Right atrium auricular region (tissue), 2 donors: ENCODE results near the gene TDRD12. TPM values are rescaled to one million over a fixed set of nuclear protein-coding genes. Genes with fewer than 3 reads are reported as not detected.
"Not testable (repeated sequence)": the region's sequence is repeated elsewhere in the genome, so short reads cannot be mapped to it uniquely, and the experiment has no call there.

ENCODE experiments used
- DNase-seq: peaks from one replicate; pipeline ENCODE4 v3.0.0-alpha.2; 2019; ENCODE audit warnings: low spot score
- H3K27ac ChIP-seq, 2 donors: fragments of 200-600 bp; sonication (generic); 1 replicate in 1 of 2; 2 replicates in 1 of 2; pipeline ENCODE4 v1.5.1; 2016 to 2019
- H3K27me3 ChIP-seq, 2 donors: fragments of 200-600 bp; sonication (generic); one replicate each; pipeline versions ENCODE4 v1.5.1 to v1.6.0; 2017 to 2019
- H3K36me3 ChIP-seq: fragments of 200-600 bp; sonication (generic); one replicate; pipeline ENCODE4 v1.5.1; 2016
- H3K4me1 ChIP-seq, 2 donors: fragments of 200-600 bp; sonication (generic); one replicate each; pipeline versions ENCODE4 v1.5.1 to v1.6.0; 2017 to 2019
- H3K4me3 ChIP-seq, 2 donors: fragments of 200-600 bp; sonication (generic); 1 replicate in 1 of 2; 2 replicates in 1 of 2; pipeline ENCODE4 v1.5.1; 2017 to 2019; ENCODE audit warnings: mild to moderate bottlenecking in 1 of 2, moderate library complexity in 1 of 2
- H3K9me3 ChIP-seq, 2 donors: fragments of 200-600 bp; sonication (generic); one replicate each; pipeline ENCODE4 v1.5.1; 2019
- total RNA-seq, 2 donors: library from RNA; depleted of rRNA; stranded (reverse); fragments of >200 nt; gene quantifications; one replicate each; pipeline ENCODE4 v1.1.0, GENCODE V29; 2016
- TF ChIP-seq, protein P1 (sequence below), 2 donors: fragments of 200-600 bp; sonication (generic); IDR thresholded peaks; one replicate each; pipeline ENCODE4 v1.5.1; 2019; ENCODE audit warnings: antibody characterized with exemption in 2 of 2

The TDRD12 gene
- total RNA-seq, 2 donors from 2014 or later = 0.28 to 0.96 TPM

DNA sequence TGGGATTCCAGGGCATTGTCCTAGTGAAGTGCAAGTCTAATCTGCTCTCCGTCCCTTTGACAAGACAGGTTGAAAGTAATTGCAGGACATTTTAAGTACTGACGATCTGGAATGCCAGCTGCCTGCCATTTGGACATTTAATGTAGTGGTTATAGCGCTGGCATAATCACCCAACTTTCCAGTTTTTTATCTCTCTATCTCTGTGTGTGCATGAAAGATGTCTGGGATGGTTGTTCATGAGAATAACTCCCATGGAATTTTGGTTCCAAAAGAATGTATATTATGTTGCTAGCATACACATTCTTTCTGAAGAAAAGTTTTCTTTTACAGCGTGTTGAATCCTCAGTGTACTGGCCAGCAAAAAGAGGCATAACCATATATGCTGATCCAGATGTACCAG lies 53.6 kb downstream of the TDRD12 start:
- H3K27ac ChIP-seq = no peak overlapping the region
- TF ChIP-seq, protein P1, sequence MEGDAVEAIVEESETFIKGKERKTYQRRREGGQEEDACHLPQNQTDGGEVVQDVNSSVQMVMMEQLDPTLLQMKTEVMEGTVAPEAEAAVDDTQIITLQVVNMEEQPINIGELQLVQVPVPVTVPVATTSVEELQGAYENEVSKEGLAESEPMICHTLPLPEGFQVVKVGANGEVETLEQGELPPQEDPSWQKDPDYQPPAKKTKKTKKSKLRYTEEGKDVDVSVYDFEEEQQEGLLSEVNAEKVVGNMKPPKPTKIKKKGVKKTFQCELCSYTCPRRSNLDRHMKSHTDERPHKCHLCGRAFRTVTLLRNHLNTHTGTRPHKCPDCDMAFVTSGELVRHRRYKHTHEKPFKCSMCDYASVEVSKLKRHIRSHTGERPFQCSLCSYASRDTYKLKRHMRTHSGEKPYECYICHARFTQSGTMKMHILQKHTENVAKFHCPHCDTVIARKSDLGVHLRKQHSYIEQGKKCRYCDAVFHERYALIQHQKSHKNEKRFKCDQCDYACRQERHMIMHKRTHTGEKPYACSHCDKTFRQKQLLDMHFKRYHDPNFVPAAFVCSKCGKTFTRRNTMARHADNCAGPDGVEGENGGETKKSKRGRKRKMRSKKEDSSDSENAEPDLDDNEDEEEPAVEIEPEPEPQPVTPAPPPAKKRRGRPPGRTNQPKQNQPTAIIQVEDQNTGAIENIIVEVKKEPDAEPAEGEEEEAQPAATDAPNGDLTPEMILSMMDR (IDR thresholded peaks at IDR 0.05) = no peak
- no peaks in the 10 kb centered on the region for H3K9me3 ChIP-seq
- no peaks in the 10 kb centered on the region for H3K36me3 ChIP-seq
- H3K4me1 ChIP-seq = no peaks in the 10 kb centered on the region
- no peak overlapping the region for H3K4me3 ChIP-seq
- H3K27me3 ChIP-seq = no peaks in the 10 kb centered on the region
- DNase-seq = no peak

DNA sequence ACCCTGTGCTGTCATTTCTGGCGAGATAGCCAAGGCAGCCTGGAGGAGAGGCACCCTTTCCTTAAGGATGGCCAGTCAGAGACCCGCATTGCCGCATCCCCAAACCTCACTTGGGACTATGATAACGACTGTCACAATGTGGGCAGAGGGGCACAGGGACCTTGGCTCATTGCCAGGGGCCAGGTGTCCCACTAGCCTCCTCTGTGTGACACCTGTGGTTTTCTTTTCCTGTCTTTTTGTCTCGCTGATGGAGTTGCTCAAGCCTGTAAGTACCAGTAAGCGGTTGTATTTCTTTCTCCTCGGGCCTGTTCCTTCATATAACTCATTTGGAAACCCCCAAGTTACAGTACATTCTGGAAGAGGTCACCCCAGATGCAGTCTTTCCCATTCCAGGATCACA lies 59.5 kb downstream of the TDRD12 start:
- H3K36me3 ChIP-seq = no peaks in the 10 kb centered on the region
- H3K4me1 ChIP-seq = no peaks in the 10 kb centered on the region
- H3K27me3 ChIP-seq = no peaks in the 10 kb centered on the region
- H3K9me3 ChIP-seq = no peaks in the 10 kb centered on the region
- no peak for DNase-seq
- no peak overlapping the region for H3K27ac ChIP-seq
- no peak overlapping the region for H3K4me3 ChIP-seq
- TF ChIP-seq, protein P1 (IDR thresholded peaks at IDR 0.05) = no peak

DNA sequence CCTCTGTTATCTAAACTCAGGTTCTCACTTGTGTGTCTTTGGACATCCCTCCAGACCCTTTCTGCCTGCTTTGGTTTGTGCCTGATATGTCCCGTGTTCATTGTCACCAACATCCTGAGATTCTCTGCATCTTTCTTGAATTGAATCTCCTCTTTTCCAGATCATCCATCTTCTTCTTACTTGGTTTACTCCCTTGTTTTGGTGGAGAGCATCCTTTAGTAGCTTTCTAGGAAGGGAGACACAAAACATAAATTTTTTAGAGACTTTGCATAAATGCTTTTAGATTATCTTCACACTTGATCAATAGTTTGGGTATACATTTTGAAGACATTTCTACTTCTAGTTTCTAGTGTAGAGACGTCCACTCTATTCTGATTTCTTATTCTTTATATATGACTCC lies 61.7 kb downstream of the TDRD12 start:
- H3K4me3 ChIP-seq = no peak overlapping the region
- no peak overlapping the region for H3K27ac ChIP-seq
- H3K36me3 ChIP-seq = no peaks in the 10 kb centered on the region
- no peaks in the 10 kb centered on the region for H3K4me1 ChIP-seq
- peaks cover 0 to 3% of the 10 kb centered on the region in 2 donors for H3K9me3 ChIP-seq
- DNase-seq = no peak
- TF ChIP-seq, protein P1 (IDR thresholded peaks at IDR 0.05) = no peak
- no peaks in the 10 kb centered on the region for H3K27me3 ChIP-seq

GRCh38 chr19:32782089-32782488 lies 62.5 kb downstream of the TDRD12 start:
- H3K27ac ChIP-seq, H3K27me3 ChIP-seq, DNase-seq, H3K4me1 ChIP-seq, H3K9me3 ChIP-seq, H3K4me3 ChIP-seq, H3K36me3 ChIP-seq: not testable (repeated sequence)

DNA sequence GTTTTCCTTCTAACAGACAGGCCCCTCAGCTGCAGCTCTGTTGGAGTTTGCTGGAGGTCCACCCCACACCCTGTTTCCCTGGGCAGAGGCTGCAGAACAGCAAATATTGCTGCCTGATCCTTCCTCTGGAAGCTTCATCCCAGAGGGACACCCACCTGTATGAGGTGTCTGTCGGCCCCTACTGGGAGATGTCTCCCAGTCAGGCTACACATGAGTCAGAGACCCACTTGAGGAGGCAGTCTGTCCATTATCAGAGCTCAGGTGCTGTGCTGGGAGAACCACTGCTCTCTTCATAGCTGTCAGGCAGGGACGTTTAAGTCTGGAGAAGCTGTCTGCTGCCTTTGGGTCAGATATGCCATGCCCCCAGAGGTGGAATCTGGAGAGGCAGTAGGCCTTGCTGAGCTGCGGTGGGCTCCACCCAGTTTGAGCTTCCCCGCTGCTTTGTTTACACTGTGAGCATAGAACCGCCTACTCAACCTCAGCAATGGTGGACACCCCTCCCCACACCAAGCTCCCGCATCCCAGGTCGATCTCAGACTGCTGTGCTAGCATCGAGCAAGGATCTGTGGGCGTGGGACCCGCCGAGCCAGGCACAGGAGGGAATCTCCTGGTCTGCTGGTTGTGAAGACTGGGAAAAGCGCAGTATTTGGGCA lies 67.7 kb downstream of the TDRD12 start:
- not testable (repeated sequence) for H3K36me3 ChIP-seq, H3K27ac ChIP-seq, H3K4me1 ChIP-seq

GRCh38 chr19:32787895-32788294 lies 68.3 kb downstream of the TDRD12 start:
- H3K4me1 ChIP-seq, H3K27me3 ChIP-seq, H3K9me3 ChIP-seq, H3K36me3 ChIP-seq, H3K27ac ChIP-seq, H3K4me3 ChIP-seq, DNase-seq: not testable (repeated sequence)

More for the DNA sequence above, 67.7 kb downstream of the TDRD12 start:
- not testable (repeated sequence) for H3K4me3 ChIP-seq, H3K27me3 ChIP-seq, H3K9me3 ChIP-seq, DNase-seq

DNA sequence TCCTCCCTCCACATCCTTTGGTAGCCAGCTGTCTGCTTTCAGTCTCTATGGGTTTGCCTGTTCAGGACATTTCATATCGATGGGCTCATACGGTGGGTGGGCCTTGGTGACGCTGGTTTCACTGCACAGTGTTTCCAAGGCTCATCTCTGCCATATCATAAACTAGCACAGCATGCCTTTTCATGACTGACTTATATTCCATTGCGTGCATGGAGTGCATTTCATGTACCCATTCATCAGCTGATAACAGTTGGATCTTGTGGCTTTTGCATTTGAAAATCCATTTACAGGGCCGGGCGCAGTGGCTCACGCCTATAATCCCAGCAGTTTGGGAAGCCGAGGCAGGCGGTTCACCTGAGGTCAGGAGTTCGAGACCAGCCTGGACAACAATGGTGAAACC lies 69.9 kb downstream of the TDRD12 start:
- H3K36me3 ChIP-seq = no peaks in the 10 kb centered on the region
- H3K9me3 ChIP-seq = peaks cover 0 to 5% of the 10 kb centered on the region in 2 donors
- H3K27me3 ChIP-seq = no peaks in the 10 kb centered on the region
- H3K4me3 ChIP-seq = no peak overlapping the region
- no peak for DNase-seq
- TF ChIP-seq, protein P1 (IDR thresholded peaks at IDR 0.05) = no peak
- no peak overlapping the region for H3K27ac ChIP-seq
- H3K4me1 ChIP-seq = no peaks in the 10 kb centered on the region
